ENCODE data around the gene RTN4RL1.

RTN4RL1 gene

GRCh38 chr17:1916963-1917715 lies 108.0 kb downstream of the RTN4RL1 start:
- no peak overlapping the region for H3K4me3 ChIP-seq (ENCODE audit: low read length)
- H3K9ac ChIP-seq (ENCODE audit: low read length): no peak overlapping the region
- H3K27me3 ChIP-seq (ENCODE audit: control insufficient read depth, insufficient read depth, low read length): peaks cover 33% of the 10 kb centered on the region
- H3K36me3 ChIP-seq (ENCODE audit: control insufficient read depth, insufficient read depth, low read length): no peaks in the 10 kb centered on the region
- no peaks in the 10 kb centered on the region for H3K9me3 ChIP-seq (ENCODE audit: control insufficient read depth, low read length)
- no peaks in the 10 kb centered on the region for H3K4me1 ChIP-seq (ENCODE audit: control insufficient read depth, insufficient read depth, low read length)

- H3K36me3 ChIP-seq (ENCODE audit: control insufficient read depth, insufficient read depth, low read length): no peaks in the 10 kb centered on the region
- no peak overlapping the region for H3K9ac ChIP-seq (ENCODE audit: low read length)
- peaks cover 41% of the 10 kb centered on the region for H3K27me3 ChIP-seq (ENCODE audit: control insufficient read depth, insufficient read depth, low read length)
- no peaks in the 10 kb centered on the region for H3K9me3 ChIP-seq (ENCODE audit: control insufficient read depth, low read length)
- H3K4me1 ChIP-seq (ENCODE audit: control insufficient read depth, insufficient read depth, low read length): no peaks in the 10 kb centered on the region
- H3K4me3 ChIP-seq (ENCODE audit: low read length): no peak overlapping the region
Observed at GRCh38 chr17:1916316-1916715, 108.8 kb downstream of the RTN4RL1 start.

- peaks cover 43% of the 10 kb centered on the region for H3K27me3 ChIP-seq (ENCODE audit: control insufficient read depth, insufficient read depth, low read length)
- H3K4me3 ChIP-seq (ENCODE audit: low read length): no peak overlapping the region
- H3K9me3 ChIP-seq (ENCODE audit: control insufficient read depth, low read length): no peaks in the 10 kb centered on the region
- no peaks in the 10 kb centered on the region for H3K36me3 ChIP-seq (ENCODE audit: control insufficient read depth, insufficient read depth, low read length)
- H3K4me1 ChIP-seq (ENCODE audit: control insufficient read depth, insufficient read depth, low read length): no peaks in the 10 kb centered on the region
- H3K9ac ChIP-seq (ENCODE audit: low read length): no peak overlapping the region
Observed at GRCh38 chr17:1915889-1916288, 109.2 kb downstream of the RTN4RL1 start.

- no peaks in the 10 kb centered on the region for H3K9me3 ChIP-seq (ENCODE audit: control insufficient read depth, low read length)
- H3K27me3 ChIP-seq (ENCODE audit: control insufficient read depth, insufficient read depth, low read length): peaks cover 49% of the 10 kb centered on the region
- no peaks in the 10 kb centered on the region for H3K36me3 ChIP-seq (ENCODE audit: control insufficient read depth, insufficient read depth, low read length)
- no peaks in the 10 kb centered on the region for H3K4me1 ChIP-seq (ENCODE audit: control insufficient read depth, insufficient read depth, low read length)
- H3K4me3 ChIP-seq (ENCODE audit: low read length): no peak overlapping the region
- no peak overlapping the region for H3K9ac ChIP-seq (ENCODE audit: low read length)
Observed at GRCh38 chr17:1914661-1915083, 110.5 kb downstream of the RTN4RL1 start.

- H3K27me3 ChIP-seq (ENCODE audit: control insufficient read depth, insufficient read depth, low read length): peaks cover 57% of the 10 kb centered on the region
- H3K9me3 ChIP-seq (ENCODE audit: control insufficient read depth, low read length): no peaks in the 10 kb centered on the region
- H3K4me3 ChIP-seq (ENCODE audit: low read length): no peak overlapping the region
Observed at GRCh38 chr17:1913702-1914101, 111.4 kb downstream of the RTN4RL1 start.

GRCh38 chr17:1912146-1912545 lies 113.0 kb downstream of the RTN4RL1 start:
- Histone ChIP-seq H3K4me1 (ENCODE audit: control insufficient read depth, insufficient read depth, low read length) (peaks cover 11% of the 10 kb centered on the region), H3K36me3 (ENCODE audit: control insufficient read depth, insufficient read depth, low read length) (no peaks in the 10 kb centered on the region), H3K27me3 (ENCODE audit: control insufficient read depth, insufficient read depth, low read length) (peaks cover 69% of the 10 kb centered on the region), H3K9me3 (ENCODE audit: control insufficient read depth, low read length) (no peaks in the 10 kb centered on the region), H3K9ac (ENCODE audit: low read length) (no peak overlapping the region), H3K4me3 (ENCODE audit: low read length) (no peak overlapping the region)

More at GRCh38 chr17:1913702-1914101, 111.4 kb downstream of the RTN4RL1 start:
- no peak overlapping the region for H3K9ac ChIP-seq (ENCODE audit: low read length)
- no peaks in the 10 kb centered on the region for H3K36me3 ChIP-seq (ENCODE audit: control insufficient read depth, insufficient read depth, low read length)
- H3K4me1 ChIP-seq (ENCODE audit: control insufficient read depth, insufficient read depth, low read length): peaks cover under 1% of the 10 kb centered on the region

GRCh38 chr17:1909985-1910384 lies 115.1 kb downstream of the RTN4RL1 start:
- Histone ChIP-seq H3K27me3 (ENCODE audit: control insufficient read depth, insufficient read depth, low read length) (peaks cover 73% of the 10 kb centered on the region), H3K4me3 (ENCODE audit: low read length) (no peak overlapping the region), H3K9me3 (ENCODE audit: control insufficient read depth, low read length) (no peaks in the 10 kb centered on the region)

GRCh38 chr17:1908699-1909309 lies 116.3 kb downstream of the RTN4RL1 start:
- peaks cover 82% of the 10 kb centered on the region for H3K27me3 ChIP-seq (ENCODE audit: control insufficient read depth, insufficient read depth, low read length)
- peaks cover 17% of the 10 kb centered on the region for H3K4me1 ChIP-seq (ENCODE audit: control insufficient read depth, insufficient read depth, low read length)
- H3K4me3 ChIP-seq (ENCODE audit: low read length): no peak overlapping the region
- H3K36me3 ChIP-seq (ENCODE audit: control insufficient read depth, insufficient read depth, low read length): no peaks in the 10 kb centered on the region
- H3K9ac ChIP-seq (ENCODE audit: low read length): no peak overlapping the region
- H3K9me3 ChIP-seq (ENCODE audit: control insufficient read depth, low read length): no peaks in the 10 kb centered on the region

More at GRCh38 chr17:1909985-1910384, 115.1 kb downstream of the RTN4RL1 start:
- Histone ChIP-seq H3K4me1 (ENCODE audit: control insufficient read depth, insufficient read depth, low read length) (peaks cover 11% of the 10 kb centered on the region), H3K9ac (ENCODE audit: low read length) (no peak overlapping the region), H3K36me3 (ENCODE audit: control insufficient read depth, insufficient read depth, low read length) (no peaks in the 10 kb centered on the region)

GRCh38 chr17:1907909-1908698 lies 117.0 kb downstream of the RTN4RL1 start:
- no peaks in the 10 kb centered on the region for H3K36me3 ChIP-seq (ENCODE audit: control insufficient read depth, insufficient read depth, low read length)
- peaks cover 78% of the 10 kb centered on the region for H3K27me3 ChIP-seq (ENCODE audit: control insufficient read depth, insufficient read depth, low read length)
- H3K9me3 ChIP-seq (ENCODE audit: control insufficient read depth, low read length): no peaks in the 10 kb centered on the region
- peaks cover 17% of the 10 kb centered on the region for H3K4me1 ChIP-seq (ENCODE audit: control insufficient read depth, insufficient read depth, low read length)
- H3K4me3 ChIP-seq (ENCODE audit: low read length): no peak overlapping the region
- H3K9ac ChIP-seq (ENCODE audit: low read length): no peak overlapping the region

GRCh38 chr17:1907216-1907631 lies 117.9 kb downstream of the RTN4RL1 start:
- Histone ChIP-seq H3K27me3 (ENCODE audit: control insufficient read depth, insufficient read depth, low read length) (peaks cover 72% of the 10 kb centered on the region), H3K9me3 (ENCODE audit: control insufficient read depth, low read length) (no peaks in the 10 kb centered on the region), H3K4me3 (ENCODE audit: low read length) (no peak overlapping the region), H3K36me3 (ENCODE audit: control insufficient read depth, insufficient read depth, low read length) (no peaks in the 10 kb centered on the region), H3K9ac (ENCODE audit: low read length) (no peak overlapping the region), H3K4me1 (ENCODE audit: control insufficient read depth, insufficient read depth, low read length) (peaks cover 17% of the 10 kb centered on the region)

GRCh38 chr17:1906662-1907101 lies 118.5 kb downstream of the RTN4RL1 start:
- Histone ChIP-seq H3K9me3 (ENCODE audit: control insufficient read depth, low read length) (no peaks in the 10 kb centered on the region), H3K4me3 (ENCODE audit: low read length) (no peak overlapping the region), H3K27me3 (ENCODE audit: control insufficient read depth, insufficient read depth, low read length) (peaks cover 66% of the 10 kb centered on the region), H3K4me1 (ENCODE audit: control insufficient read depth, insufficient read depth, low read length) (peaks cover 17% of the 10 kb centered on the region), H3K9ac (ENCODE audit: low read length) (no peak overlapping the region), H3K36me3 (ENCODE audit: control insufficient read depth, insufficient read depth, low read length) (no peaks in the 10 kb centered on the region)

All from mucosa of stomach (tissue), 1 donor.